Measurements from ENCODE around the gene PTPRM. TPM values are rescaled to one million over a fixed set of nuclear protein-coding genes. Genes with fewer than 3 reads are reported as not detected.

PTPRM gene
- polyA plus RNA-seq, 1 of the 3 experiments (the other 2 are of a cell fraction), result 16.0 TPM

GRCh38 chr18:8034674-8035073, 467.6 kb downstream of the PTPRM start:
- Histone ChIP-seq H3K27me3 (ENCODE audit: insufficient read depth) (no peaks in the 10 kb centered on the region), H3K9ac (no peak overlapping the region), H3K4me1 (ENCODE audit: control insufficient read depth in 1 of 2, insufficient read depth in 2 of 2, low read depth in 1 of 2, low read length in 1 of 2) (peaks cover 0 to 14% of the 10 kb centered on the region in 2 experiments; a peak in 2 of 4 replicates), H3K9me3 (no peaks in the 10 kb centered on the region), H4K20me1 (ENCODE audit: insufficient read depth) (no peaks in the 10 kb centered on the region), H3K79me2 (ENCODE audit: insufficient read depth) (no peaks in the 10 kb centered on the region), H3K9me2 (no peaks in the 10 kb centered on the region), H2AFZ (ENCODE audit: low read depth) (no peak overlapping the region), H3F3A (replicated peaks; ENCODE audit: insufficient read depth) (no peaks in the 10 kb centered on the region), H3K36me3 (replicated peaks in 1 of 2; ENCODE audit: control insufficient read depth in 1 of 2, insufficient read depth in 2 of 2, low read length in 1 of 2) (no peaks in the 10 kb centered on the region), H3K27ac (ENCODE audit: low read depth in 2 of 2, low read length in 1 of 2) (no peak overlapping the region), H3K4me3 (ENCODE audit: low read depth in 2 of 2, low read length in 1 of 2) (no peak overlapping the region), H3K4me2 (no peak overlapping the region)
- ChIA-PET CTCF (no interaction called here), POLR2A (no interaction called here)
- TF ChIP-seq, protein P1, sequence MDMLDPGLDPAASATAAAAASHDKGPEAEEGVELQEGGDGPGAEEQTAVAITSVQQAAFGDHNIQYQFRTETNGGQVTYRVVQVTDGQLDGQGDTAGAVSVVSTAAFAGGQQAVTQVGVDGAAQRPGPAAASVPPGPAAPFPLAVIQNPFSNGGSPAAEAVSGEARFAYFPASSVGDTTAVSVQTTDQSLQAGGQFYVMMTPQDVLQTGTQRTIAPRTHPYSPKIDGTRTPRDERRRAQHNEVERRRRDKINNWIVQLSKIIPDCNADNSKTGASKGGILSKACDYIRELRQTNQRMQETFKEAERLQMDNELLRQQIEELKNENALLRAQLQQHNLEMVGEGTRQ (IDR thresholded peaks at IDR 0.05; ENCODE audit: borderline replicate concordance, low read depth, low read length), result no peak
- TF ChIP-seq, protein P2, sequence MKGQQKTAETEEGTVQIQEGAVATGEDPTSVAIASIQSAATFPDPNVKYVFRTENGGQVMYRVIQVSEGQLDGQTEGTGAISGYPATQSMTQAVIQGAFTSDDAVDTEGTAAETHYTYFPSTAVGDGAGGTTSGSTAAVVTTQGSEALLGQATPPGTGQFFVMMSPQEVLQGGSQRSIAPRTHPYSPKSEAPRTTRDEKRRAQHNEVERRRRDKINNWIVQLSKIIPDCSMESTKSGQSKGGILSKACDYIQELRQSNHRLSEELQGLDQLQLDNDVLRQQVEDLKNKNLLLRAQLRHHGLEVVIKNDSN (IDR thresholded peaks at IDR 0.05; ENCODE audit: borderline replicate concordance, low read depth), result no peak
- TF ChIP-seq CHD2 (IDR thresholded peaks at IDR 0.05; ENCODE audit: low read length, partially characterized antibody), result no peak
- TF ChIP-seq GABPA (IDR thresholded peaks at IDR 0.05; ENCODE audit: low read depth), result no peak
- no peak for TF ChIP-seq ZBTB33 (IDR thresholded peaks at IDR 0.05; ENCODE audit: borderline replicate concordance, low read depth)
- TF ChIP-seq IRF3 (IDR thresholded peaks at IDR 0.05; ENCODE audit: low read depth, low read length), result no peak
- no peak for TF ChIP-seq FOXM1 (IDR thresholded peaks at IDR 0.05; ENCODE audit: low read depth)
- TF ChIP-seq ELF1 (IDR thresholded peaks at IDR 0.05), result no peak
- no peak for TF ChIP-seq RFX5 (IDR thresholded peaks at IDR 0.05; ENCODE audit: low read length)
- DNase-seq, result no peak
- WGBS (ENCODE audit: low lambda C conversion rate), result 67% methylated on average over 1 of the region's 1 CpG

DNA sequence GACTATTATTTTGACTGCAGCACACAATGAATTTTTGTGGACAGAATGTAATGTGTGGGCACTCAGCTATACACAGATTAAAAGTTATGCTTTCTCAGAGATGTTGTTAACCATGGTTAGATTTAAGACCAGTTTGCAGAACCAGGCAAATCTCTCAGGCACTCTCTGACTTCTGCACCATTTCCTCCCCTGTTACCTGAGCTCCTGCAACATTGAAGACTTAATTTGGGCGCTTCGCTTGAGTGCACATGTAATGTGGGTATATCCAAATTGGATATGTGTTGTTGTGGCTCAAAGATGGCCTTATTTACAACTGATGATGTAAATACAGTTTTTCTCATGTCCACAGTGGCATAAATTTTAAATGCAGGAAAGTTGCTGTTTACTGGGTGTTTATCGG, 469.4 kb downstream of the PTPRM start:
- TF ChIP-seq MXI1 (IDR thresholded peaks at IDR 0.05; ENCODE audit: low read depth, low read length), result no peak
- TF ChIP-seq RCOR1 (IDR thresholded peaks at IDR 0.05; ENCODE audit: low read length), result no peak
- POLR2A ChIA-PET, result no interaction called here
- 84% methylated on average over 3 of the region's 3 CpGs for WGBS (ENCODE audit: low lambda C conversion rate)

More for the DNA sequence above, 469.4 kb downstream of the PTPRM start:
- H3K9me2 ChIP-seq, result no peaks in the 10 kb centered on the region
- H3F3A ChIP-seq (replicated peaks; ENCODE audit: insufficient read depth), result no peaks in the 10 kb centered on the region
- H3K27me3 ChIP-seq (ENCODE audit: insufficient read depth), result no peaks in the 10 kb centered on the region
- CTCF ChIA-PET, result no interaction called here
- H3K4me2 ChIP-seq, result no peak overlapping the region
- no peaks in the 10 kb centered on the region for H3K9me3 ChIP-seq
- no peaks in the 10 kb centered on the region for H3K36me3 ChIP-seq (replicated peaks in 1 of 2; ENCODE audit: control insufficient read depth in 1 of 2, insufficient read depth in 2 of 2, low read length in 1 of 2)
- peaks cover 0 to 6% of the 10 kb centered on the region in 2 experiments; a peak in 2 of 4 replicates for H3K4me1 ChIP-seq (ENCODE audit: control insufficient read depth in 1 of 2, insufficient read depth in 2 of 2, low read depth in 1 of 2, low read length in 1 of 2)
- no peak overlapping the region for H3K4me3 ChIP-seq (ENCODE audit: low read depth in 2 of 2, low read length in 1 of 2)
- no peaks in the 10 kb centered on the region for H4K20me1 ChIP-seq (ENCODE audit: insufficient read depth)
- DNase-seq, result no peak
- no peaks in the 10 kb centered on the region for H3K79me2 ChIP-seq (ENCODE audit: insufficient read depth)
- H3K9ac ChIP-seq, result no peak overlapping the region
- H3K27ac ChIP-seq (ENCODE audit: low read depth in 2 of 2, low read length in 1 of 2), result no peak overlapping the region
- H2AFZ ChIP-seq (ENCODE audit: low read depth), result no peak overlapping the region
